ENCODE measurements around the gene CBLB. TPM values are rescaled to one million over a fixed set of nuclear protein-coding genes. Genes with fewer than 3 reads are reported as not detected.

Gene CBLB
- total and polyA plus RNA-seq, 2 of the 4 experiments (the other 2 are of a cell fraction), result 10.1 to 20.1 TPM

- Histone ChIP-seq H2BK20ac (ENCODE audit: low read depth, low read length) (peak overlapping the region; percentile 72; the same call in 1 of the 2 replicates), H4K91ac (ENCODE audit: insufficient read depth, low read depth, low read length) (peak overlapping the region; percentile 78; the same call in 1 of the 2 replicates), H2AFZ (replicated peaks; ENCODE audit: low read length, poor library complexity) (peak overlapping the region; percentile 98), H3K36me3 (ENCODE audit: control insufficient read depth, insufficient read depth, low read length) (no peaks in the 10 kb centered on the region; the same call in 1 of the 2 replicates), H3K4me2 (ENCODE audit: low read depth, low read length) (peak overlapping the region; percentile 83), H4K20me1 (ENCODE audit: insufficient read depth, low read length) (0 out of 2 replicates have a peak, but pooled peaks cover 4% of the 10 kb centered on the region), H3K56ac (ENCODE audit: extremely low read depth, insufficient read depth, low read length) (peak overlapping the region; percentile 86; the same call in 1 of the 2 replicates), H2BK5ac (ENCODE audit: low read depth, low read length, poor library complexity, severe bottlenecking) (peak overlapping the region; percentile 78), H3K27ac (ENCODE audit: insufficient read depth, low read length) (peak overlapping the region; percentile 88), H2BK15ac (ENCODE audit: low read depth, low read length) (peak overlapping the region; percentile 79; the same call in 2 of the 3 replicates), H3K79me1 (ENCODE audit: low read depth in 1 of 2, low read length in 2 of 2) (peaks cover 8 to 40% of the 10 kb centered on the region in 2 experiments), H2AK5ac (ENCODE audit: low read depth, low read length) (peak overlapping the region; percentile 53; the same call in 1 of the 2 replicates), H4K8ac (ENCODE audit: low read depth in 2 of 2, low read length in 2 of 2) (peak overlapping the region; percentile 44 to 51; a peak in 3 of 4 replicates), H4K5ac (ENCODE audit: low read depth, low read length) (peak overlapping the region; percentile 52; the same call in 1 of the 2 replicates), H3K14ac (replicated peaks; ENCODE audit: low read depth, low read length) (peak overlapping the region; percentile 99), H2AK9ac (replicated peaks; ENCODE audit: low read depth, low read length, poor library complexity) (peak overlapping the region; percentile 95), H3K27me3 (ENCODE audit: control insufficient read depth, insufficient read depth, low read length) (no peaks in the 10 kb centered on the region), H3K9me1 (ENCODE audit: insufficient read depth, low read length) (no peaks in the 10 kb centered on the region), H3K9me3 (ENCODE audit: control insufficient read depth, insufficient read depth, low read length) (no peaks in the 10 kb centered on the region), H2BK120ac (ENCODE audit: low read depth, low read length) (peak overlapping the region; percentile 76), H3K9ac (ENCODE audit: low read depth, low read length) (peak overlapping the region; percentile 85), H3K4me1 (ENCODE audit: control insufficient read depth, insufficient read depth, low read length) (peaks cover 2% of the 10 kb centered on the region; the same call in 1 of the 2 replicates), H3K4ac (ENCODE audit: low read depth, low read length) (peak overlapping the region; percentile 86), H3K18ac (ENCODE audit: low read depth, low read length) (peak overlapping the region; percentile 72), H3K23ac (ENCODE audit: low read depth, low read length) (peak overlapping the region; percentile 99), H3K4me3 (ENCODE audit: insufficient read depth, low read depth, low read length) (peak overlapping the region; percentile 78)
- no TSS peak for BruUV-seq (replicated peaks)
- intact Hi-C loops (cut with micrococcal nuclease), result loop anchor here (1.0 to 10.0 kb wide), 9 partner anchors 137 to 1197 kb away; no protein-coding TSS in a partner anchor
- ATAC-seq (ENCODE audit: low read depth) (no peak), DNase-seq (no peak)
- in situ Hi-C loops (cut with MboI; ENCODE audit: low sequenced_read_pairs), result no loop called here
- POLR2A ChIA-PET (ENCODE audit: unreplicated experiment), result interaction anchor here (0.6 kb wide), 1 partner anchor 182 kb away, joined by 5 read pairs; no protein-coding TSS in a partner anchor
- dilution Hi-C loops (cut with HindIII; ENCODE audit: low sequenced_read_pairs, unreplicated experiment), result no loop called here
- CTCF ChIA-PET, result no interaction called here
- WGBS, 2 experiments (ENCODE audit: extremely low coverage in 2 of 2, insufficient read length in 1 of 2), result 0% methylated on average over 1 of the region's 16 CpGs; no CpG with 5 or more reads in 1 of the 2 experiments
- TF ChIP-seq POLR2A (IDR thresholded peaks at IDR 0.05; ENCODE audit: low read depth, low read length) (no peak; the same call in 1 of the 2 replicates), NFE2L2 (IDR thresholded peaks at IDR 0.05; ENCODE audit: low read depth, low read length) (no peak), RCOR1 (IDR thresholded peaks at IDR 0.05; ENCODE audit: insufficient replicate concordance, low read length) (no peak), MAFK (IDR thresholded peaks at IDR 0.05; ENCODE audit: low read depth, low read length) (no peak), FOS (IDR thresholded peaks at IDR 0.05; ENCODE audit: low read depth, low read length) (no peak)
Observed at GRCh38 chr3:105867712-105868430, 941 bp downstream of the CBLB start.
